Natural killer cell treated with Interleukin-12 subunit alpha and Interleukin-12 subunit beta and Interleukin-15 and Interleukin-18, amount 100 ng/mL, for 72 hours (primary cell): ENCODE results near the gene COL21A1. TPM values are rescaled to one million over a fixed set of nuclear protein-coding genes. Genes with fewer than 3 reads are reported as not detected.

ENCODE experiments used
- ATAC-seq, 2 donors: fragments of 150-1000 bp; cut with Tn5 transposase in 1 of 2; sonication (Bioruptor Pico), chemical (Tn5 transposase) in 1 of 2; 2 replicates each; pipeline ENCODE4 v1.10.0; 2021
- DNase-seq: peaks from one replicate; pipeline ENCODE4 v3.0.0; 2022; ENCODE audit warnings: low spot score
- H3K27ac Mint-ChIP-seq, 2 donors: 1 replicate in 1 of 2; 2 replicates in 1 of 2; pipeline ENCODE4 v1.8.0; 2022; ENCODE audit warnings: mixed read lengths in 2 of 2, mild to moderate bottlenecking in 1 of 2, moderate library complexity in 1 of 2
- H3K27me3 Mint-ChIP-seq, 2 donors: 1 replicate in 1 of 2; 2 replicates in 1 of 2; pipeline ENCODE4 v1.8.0; 2022; ENCODE audit warnings: mixed read lengths in 2 of 2
- H3K36me3 Mint-ChIP-seq: one replicate; pipeline ENCODE4 v1.8.0; 2022; ENCODE audit warnings: mixed read lengths
- H3K4me1 Mint-ChIP-seq, 2 donors: 1 replicate in 1 of 2; 2 replicates in 1 of 2; pipeline ENCODE4 v1.8.0; 2022; ENCODE audit warnings: low read depth in 2 of 2, mixed read lengths in 2 of 2, mild to moderate bottlenecking in 1 of 2
- H3K4me3 Mint-ChIP-seq: one replicate; pipeline ENCODE4 v1.8.0; 2022; ENCODE audit warnings: mixed read lengths
- H3K9me3 Mint-ChIP-seq: 2 replicates; pipeline ENCODE4 v1.8.0; 2022; ENCODE audit warnings: mixed read lengths
- total RNA-seq, 2 donors: library from RNA; stranded (reverse); gene quantifications; one replicate each; pipeline ENCODE4 v1.2.3, GENCODE V29; 2022

COL21A1 gene
- total RNA-seq, 2 donors from 2014 or later: not detected

- no peak overlapping the region for H3K27ac Mint-ChIP-seq
- H3K27me3 Mint-ChIP-seq: no peaks in the 10 kb centered on the region
- H3K36me3 Mint-ChIP-seq: peaks cover 28% of the 10 kb centered on the region
- no peaks in the 10 kb centered on the region for H3K4me1 Mint-ChIP-seq
- H3K9me3 Mint-ChIP-seq: peaks cover 36% of the 10 kb centered on the region
- DNase-seq: no peak
- no peak for ATAC-seq
- H3K4me3 Mint-ChIP-seq: no peak overlapping the region
Observed at GRCh38 chr6:56193846-56194245, 53.5 kb downstream of the COL21A1 start.

GRCh38 chr6:56188429-56188828 lies 59.0 kb downstream of the COL21A1 start:
- no peaks in the 10 kb centered on the region for H3K27me3 Mint-ChIP-seq
- H3K4me1 Mint-ChIP-seq: no peaks in the 10 kb centered on the region
- H3K4me3 Mint-ChIP-seq: no peak overlapping the region
- peaks cover 27% of the 10 kb centered on the region for H3K36me3 Mint-ChIP-seq
- ATAC-seq: no peak
- H3K9me3 Mint-ChIP-seq: peaks cover 30% of the 10 kb centered on the region
- no peak overlapping the region for H3K27ac Mint-ChIP-seq
- no peak for DNase-seq

- peaks cover 29% of the 10 kb centered on the region for H3K36me3 Mint-ChIP-seq
- no peak for ATAC-seq
Observed at GRCh38 chr6:56187686-56188085, 59.7 kb downstream of the COL21A1 start.

GRCh38 chr6:56176741-56177140 lies 70.6 kb downstream of the COL21A1 start:
- Mint-ChIP-seq H3K4me1 (no peaks in the 10 kb centered on the region), H3K9me3 (peaks cover 19% of the 10 kb centered on the region), H3K27me3 (no peaks in the 10 kb centered on the region), H3K4me3 (no peak overlapping the region), H3K27ac (no peak overlapping the region), H3K36me3 (peaks cover 25% of the 10 kb centered on the region)
- no peak for ATAC-seq
- DNase-seq: no peak

More at GRCh38 chr6:56187686-56188085, 59.7 kb downstream of the COL21A1 start:
- Mint-ChIP-seq H3K4me1 (no peaks in the 10 kb centered on the region), H3K4me3 (no peak overlapping the region), H3K27me3 (no peaks in the 10 kb centered on the region), H3K9me3 (peaks cover 32% of the 10 kb centered on the region), H3K27ac (no peak overlapping the region)
- no peak for DNase-seq

GRCh38 chr6:56173228-56173627 lies 74.2 kb downstream of the COL21A1 start:
- H3K4me3 Mint-ChIP-seq: no peak overlapping the region
- DNase-seq (no peak), ATAC-seq (no peak)
- H3K9me3 Mint-ChIP-seq: peaks cover 26% of the 10 kb centered on the region
- no peaks in the 10 kb centered on the region for H3K27me3 Mint-ChIP-seq
- H3K36me3 Mint-ChIP-seq: peaks cover 27% of the 10 kb centered on the region
- no peaks in the 10 kb centered on the region for H3K4me1 Mint-ChIP-seq
- no peak overlapping the region for H3K27ac Mint-ChIP-seq

- DNase-seq: no peak
- Mint-ChIP-seq H3K36me3 (peaks cover 27% of the 10 kb centered on the region), H3K27me3 (no peaks in the 10 kb centered on the region), H3K4me3 (no peak overlapping the region), H3K27ac (no peak overlapping the region), H3K4me1 (no peaks in the 10 kb centered on the region), H3K9me3 (peaks cover 28% of the 10 kb centered on the region)
- no peak for ATAC-seq
Observed at GRCh38 chr6:56172144-56172543, 75.2 kb downstream of the COL21A1 start.

- Mint-ChIP-seq H3K4me3 (no peak overlapping the region), H3K27ac (no peak overlapping the region), H3K36me3 (peaks cover 21% of the 10 kb centered on the region), H3K9me3 (peaks cover 16% of the 10 kb centered on the region), H3K4me1 (no peaks in the 10 kb centered on the region), H3K27me3 (no peaks in the 10 kb centered on the region)
- ATAC-seq: no peak
- DNase-seq: no peak
Observed at GRCh38 chr6:56169366-56169765, 78.0 kb downstream of the COL21A1 start.

- Mint-ChIP-seq H3K4me3 (no peak overlapping the region), H3K9me3 (peaks cover 16% of the 10 kb centered on the region), H3K36me3 (peaks cover 17% of the 10 kb centered on the region), H3K27ac (no peak overlapping the region), H3K27me3 (no peaks in the 10 kb centered on the region), H3K4me1 (no peaks in the 10 kb centered on the region)
- ATAC-seq: no peak
- no peak for DNase-seq
Observed at GRCh38 chr6:56168596-56168995, 78.8 kb downstream of the COL21A1 start.

- Mint-ChIP-seq H3K9me3 (peaks cover 5% of the 10 kb centered on the region), H3K27ac (no peak overlapping the region), H3K4me3 (no peak overlapping the region), H3K4me1 (no peaks in the 10 kb centered on the region), H3K27me3 (no peaks in the 10 kb centered on the region), H3K36me3 (no peaks in the 10 kb centered on the region)
- ATAC-seq (no peak), DNase-seq (no peak)
Observed at GRCh38 chr6:56162081-56162480, 85.3 kb downstream of the COL21A1 start.

GRCh38 chr6:56160489-56160888 lies 86.9 kb downstream of the COL21A1 start:
- DNase-seq: no peak
- ATAC-seq: no peak
- H3K27me3 Mint-ChIP-seq: no peaks in the 10 kb centered on the region

GRCh38 chr6:56158571-56158970 lies 88.8 kb downstream of the COL21A1 start:
- H3K9me3 Mint-ChIP-seq: peaks cover 18% of the 10 kb centered on the region

More at GRCh38 chr6:56160489-56160888, 86.9 kb downstream of the COL21A1 start:
- H3K4me3 Mint-ChIP-seq: no peak overlapping the region
- H3K4me1 Mint-ChIP-seq: no peaks in the 10 kb centered on the region
- no peak overlapping the region for H3K27ac Mint-ChIP-seq
- H3K36me3 Mint-ChIP-seq: no peaks in the 10 kb centered on the region
- peaks cover 11% of the 10 kb centered on the region for H3K9me3 Mint-ChIP-seq

GRCh38 chr6:56156643-56157042 lies 90.7 kb downstream of the COL21A1 start:
- DNase-seq (no peak), ATAC-seq (no peak)
- no peak overlapping the region for H3K4me3 Mint-ChIP-seq
- no peaks in the 10 kb centered on the region for H3K4me1 Mint-ChIP-seq
- no peak overlapping the region for H3K27ac Mint-ChIP-seq
- H3K9me3 Mint-ChIP-seq: peaks cover 20% of the 10 kb centered on the region
- H3K27me3 Mint-ChIP-seq: no peaks in the 10 kb centered on the region
- peaks cover 12% of the 10 kb centered on the region for H3K36me3 Mint-ChIP-seq

More at GRCh38 chr6:56158571-56158970, 88.8 kb downstream of the COL21A1 start:
- no peaks in the 10 kb centered on the region for H3K27me3 Mint-ChIP-seq
- H3K4me3 Mint-ChIP-seq: no peak overlapping the region
- peaks cover 8% of the 10 kb centered on the region for H3K36me3 Mint-ChIP-seq
- ATAC-seq (no peak), DNase-seq (no peak)
- no peaks in the 10 kb centered on the region for H3K4me1 Mint-ChIP-seq
- no peak overlapping the region for H3K27ac Mint-ChIP-seq

GRCh38 chr6:56155634-56156141 lies 91.7 kb downstream of the COL21A1 start:
- Mint-ChIP-seq H3K27me3 (no peaks in the 10 kb centered on the region), H3K4me3 (no peak overlapping the region), H3K27ac (no peak overlapping the region), H3K36me3 (peaks cover 12% of the 10 kb centered on the region), H3K4me1 (no peaks in the 10 kb centered on the region), H3K9me3 (peaks cover 20% of the 10 kb centered on the region)
- no peak for DNase-seq
- no peak for ATAC-seq

- Mint-ChIP-seq H3K4me3 (no peak overlapping the region), H3K27me3 (no peaks in the 10 kb centered on the region), H3K9me3 (peaks cover 27% of the 10 kb centered on the region), H3K27ac (no peak overlapping the region), H3K36me3 (peaks cover 12% of the 10 kb centered on the region), H3K4me1 (no peaks in the 10 kb centered on the region)
- no peak for ATAC-seq
- no peak for DNase-seq
Observed at GRCh38 chr6:56154076-56154475, 93.3 kb downstream of the COL21A1 start.

- Mint-ChIP-seq H3K27me3 (no peaks in the 10 kb centered on the region), H3K4me3 (no peak overlapping the region), H3K9me3 (peaks cover 32% of the 10 kb centered on the region), H3K36me3 (peaks cover 12% of the 10 kb centered on the region), H3K4me1 (no peaks in the 10 kb centered on the region), H3K27ac (no peak overlapping the region)
- DNase-seq (no peak), ATAC-seq (no peak)
Observed at GRCh38 chr6:56152611-56153010, 94.8 kb downstream of the COL21A1 start.
